GM12878 (cell line): Measurements from ENCODE around the gene ITGA3. TPM values are rescaled to one million over a fixed set of nuclear protein-coding genes. Genes with fewer than 3 reads are reported as not detected.

Experiments used
- ATAC-seq: fragments of 200-7000 bp; cut with Tn5 transposase; 3 replicates; pipeline ENCODE4 v1.9.1; 2020; ENCODE audit warnings: mild to moderate bottlenecking, moderate library complexity
- BruUV-seq: library from RNA; stranded (reverse); fragments of 400-500 nt; replicated peaks from 2 replicates; lab custom pipeline; 2021; lab: Mats Ljungman, UMichigan
- CTCF ChIA-PET: fragments of 300-600 bp; sonication (Branson Sonifier 250); formaldehyde crosslinking; extraction: SDS; loops from one replicate; lab custom pipeline; 2021; ENCODE audit warnings: inconsistent platforms; lab: Yijun Ruan, JAX
- POLR2A ChIA-PET: fragments of 350-600 bp; formaldehyde crosslinking; extraction: SDS; loops from one replicate; lab custom pipeline; 2021; ENCODE audit warnings: inconsistent platforms; lab: Charles Lee
- RAD21 ChIA-PET: fragments of 300-600 bp; sonication (Branson Sonifier 250); formaldehyde crosslinking; loops from one replicate; lab custom pipeline; 2023; ENCODE audit warnings: antibody characterized with exemption; ENCODE audit not compliant: unreplicated experiment; lab: Charles Lee
- SMC1A ChIA-PET: fragments of 300-600 bp; sonication (Branson Sonifier 250); formaldehyde crosslinking; loops from one replicate; lab custom pipeline; 2023; ENCODE audit not compliant: unreplicated experiment, uncharacterized antibody; lab: Charles Lee
- DNase-seq: peaks from one replicate; pipeline ENCODE4 v3.0.0-alpha.2; 2011; ENCODE audit warnings: low read depth, low spot score
- FAIRE-seq: peaks from 3 replicates; lab custom pipeline; 2011; peaks lifted over from hg19 to GRCh38; lab: Jason Lieb, UNC
- H2AFZ ChIP-seq: 2 replicates; pipeline ENCODE4 v1.6.0; 2011; ENCODE audit warnings: low read depth, low read length, control low read depth; ENCODE audit not compliant: control insufficient read depth
- H3K27ac ChIP-seq: 2 replicates; pipeline ENCODE4 v1.5.1; 2011; ENCODE audit warnings: control low read depth; ENCODE audit not compliant: control insufficient read depth, insufficient read depth
- H3K27me3 ChIP-seq, 2 experiments: replicated peaks in 1 of 2; 2 replicates each; pipeline versions ENCODE4 v1.6.0 to v1.6.1; 2011; ENCODE audit warnings: low read length in 1 of 2; ENCODE audit not compliant: control insufficient read depth in 2 of 2, insufficient read depth in 2 of 2
- H3K36me3 ChIP-seq, 2 experiments: 2 replicates each; pipeline ENCODE4 v1.5.1; 2011; ENCODE audit warnings: low read length in 1 of 2; ENCODE audit not compliant: control insufficient read depth in 2 of 2, insufficient read depth in 2 of 2
- H3K4me1 ChIP-seq: 2 replicates; pipeline ENCODE4 v1.6.1; 2011; ENCODE audit warnings: mild to moderate bottlenecking, low read length, moderate library complexity, mixed read lengths; ENCODE audit not compliant: control insufficient read depth, insufficient read depth
- H3K4me2 ChIP-seq: 2 replicates; pipeline ENCODE4 v1.6.0; 2011; ENCODE audit warnings: control low read depth; ENCODE audit not compliant: control insufficient read depth, insufficient read depth
- H3K4me3 ChIP-seq: fragments of 200-600 bp; sonication (generic); 2 replicates; pipeline ENCODE4 v1.5.1; 2016
- H3K79me2 ChIP-seq: 2 replicates; pipeline ENCODE4 v1.6.0; 2011; ENCODE audit warnings: low read length; ENCODE audit not compliant: control insufficient read depth, insufficient read depth
- H3K9ac ChIP-seq: 2 replicates; pipeline ENCODE4 v1.8.0; 2011; ENCODE audit warnings: low read length, control low read depth, mixed read lengths; ENCODE audit not compliant: control insufficient read depth, insufficient read depth
- H3K9me3 ChIP-seq: replicated peaks from 3 replicates; pipeline ENCODE4 v1.5.1; 2011; ENCODE audit warnings: mild to moderate bottlenecking, low read length; ENCODE audit not compliant: control insufficient read depth, insufficient read depth
- H4K20me1 ChIP-seq: 2 replicates; pipeline ENCODE4 v1.6.0; 2011; ENCODE audit not compliant: control insufficient read depth, insufficient read depth
- CBFB ChIP-seq: IDR thresholded peaks from 2 replicates; pipeline ENCODE4 v1.6.1; 2016; ENCODE audit warnings: antibody characterized with exemption, low read depth
- E2F8 ChIP-seq: fragments of 450-650 bp; IDR thresholded peaks from 2 replicates; pipeline ENCODE4 v1.6.1; 2018; ENCODE audit warnings: mild to moderate bottlenecking, low read depth, moderate library complexity; ENCODE audit not compliant: partially characterized antibody
- HDAC6 ChIP-seq: fragments of 200-600 bp; sonication (generic); IDR thresholded peaks from one replicate; pipeline ENCODE4 v1.8.0; 2017; ENCODE audit warnings: antibody characterized with exemption; ENCODE audit not compliant: unreplicated experiment
- JUND ChIP-seq: IDR thresholded peaks from 2 replicates; pipeline ENCODE4 v1.6.1; 2012; ENCODE audit warnings: low read depth, mild to moderate bottlenecking, low read length, improper control_type of control experiment, moderate library complexity
- NKRF ChIP-seq: fragments of 450-650 bp; conservative IDR thresholded peaks from 2 replicates; pipeline ENCODE4 v1.6.1; 2017; ENCODE audit warnings: mild to moderate bottlenecking, moderate library complexity
- PML ChIP-seq: IDR thresholded peaks from 2 replicates; pipeline ENCODE4 v1.6.1; 2012; ENCODE audit warnings: low read length, inconsistent platforms
- RAD21 ChIP-seq: IDR thresholded peaks from 2 replicates; pipeline ENCODE4 v1.6.1; 2011; ENCODE audit warnings: mild to moderate bottlenecking, low read depth, low read length, moderate library complexity; ENCODE audit not compliant: insufficient read depth
- RELB ChIP-seq: fragments of 450-650 bp; IDR thresholded peaks from 2 replicates; pipeline ENCODE4 v1.6.1; 2017; ENCODE audit warnings: low read depth, mild to moderate bottlenecking, moderate library complexity
- SREBF2 ChIP-seq: IDR thresholded peaks from 2 replicates; pipeline ENCODE4 v1.6.1; 2012; ENCODE audit warnings: mild to moderate bottlenecking, low read length
- USF1 ChIP-seq: IDR thresholded peaks from 2 replicates; pipeline ENCODE4 v1.6.1; 2011; ENCODE audit warnings: borderline replicate concordance, low read depth, mild to moderate bottlenecking, moderate library complexity, mixed read lengths, low read length; ENCODE audit not compliant: insufficient read depth; ENCODE audit errors: extremely low read length
- USF2 ChIP-seq: IDR thresholded peaks from 2 replicates; pipeline ENCODE4 v1.6.1; 2011; ENCODE audit warnings: low read depth, low read length, improper control_type of control experiment, borderline replicate concordance
- ZBTB4 ChIP-seq: fragments of 450-650 bp; formaldehyde crosslinking; IDR thresholded peaks from 2 replicates; pipeline ENCODE4 v1.4.0; 2022; ENCODE audit warnings: mild to moderate bottlenecking, moderate library complexity
- WGBS: methylation state at CpG from one replicate; pipeline ENCODE4 v1.1.6; 2016; ENCODE audit warnings: low lambda C conversion rate; ENCODE audit not compliant: insufficient replicate concordance, insufficient coverage; ENCODE audit errors: missing lambda C conversion rate; 5-methylcytosine and 5-hydroxymethylcytosine counted together
- in situ Hi-C: fragments of 300-500 bp; cut with MboI; formaldehyde crosslinking; loops from 9 replicates; pipeline ENCODE4 v1.14.3; 2018; ENCODE audit warnings: mixed read lengths
- intact Hi-C: fragments of 100-400 bp; cut with micrococcal nuclease; formaldehyde crosslinking; loops from one replicate; pipeline ENCODE4 v1.14.2; 2022; ENCODE audit not compliant: unreplicated experiment
- polyA plus RNA-seq, 11 experiments: library from polyadenylated mRNA; depleted of rRNA in 4 of 11; unstranded in 6 of 11; stranded (reverse) in 5 of 11; fragments of >200 nt; fragmentation: Nextera tagmentation in 4 of 11; fragmentation: Illumina TruSeq in 1 of 11; extraction: Ambion mirVana in 4 of 11; extraction: Trizol in 1 of 11; gene quantifications; 1 replicate in 1 of 11; 2 replicates in 10 of 11; pipeline versions ENCODE4 v1.2.1 to v1.2.3, GENCODE V29; 2011 to 2016; ENCODE audit warnings: inconsistent platforms in 2 of 11, missing spikeins in 2 of 11, low read depth in 1 of 11
- total RNA-seq, 4 experiments: library from RNA; depleted of rRNA in 3 of 4; stranded (reverse); fragments of >200 nt in 3 of 4; fragmentation: Illumina TruSeq in 1 of 4; extraction: Trizol in 1 of 4; gene quantifications; 2 replicates each; pipeline versions ENCODE4 v1.2.1 to v1.2.3, GENCODE V29; 2013 to 2021

Gene ITGA3
- total and polyA plus RNA-seq, 10 of the 15 experiments (the other 5 are each of a cell fraction or from before 2014, with no cell fraction given) = 0.29 to 13.4 (median 6.6) TPM

GRCh38 chr17:50072130-50072529 is 16.2 kb downstream of the ITGA3 start:
- FAIRE-seq (no peak), ATAC-seq (no peak), DNase-seq (no peak)
- ChIA-PET SMC1A (no interaction called here), RAD21 (no interaction called here), POLR2A (no interaction called here), CTCF (no interaction called here)
- no peaks in the 10 kb centered on the region for H3K4me1 ChIP-seq
- H4K20me1 ChIP-seq = no peaks in the 10 kb centered on the region
- no peak overlapping the region for H3K4me2 ChIP-seq
- H3K9me3 ChIP-seq = no peaks in the 10 kb centered on the region; the same call in 2 of the 3 replicates
- intact Hi-C loops = no loop called here
- no peaks in the 10 kb centered on the region for H3K79me2 ChIP-seq
- no peak overlapping the region for H3K9ac ChIP-seq
- H3K36me3 ChIP-seq = peaks cover 0 to 4% of the 10 kb centered on the region in 2 experiments; a peak in 2 of 4 replicates
- H3K4me3 ChIP-seq = no peak overlapping the region
- WGBS = 30% methylated on average over 2 of the region's 3 CpGs
- no peak overlapping the region for H2AFZ ChIP-seq
- no peak overlapping the region for H3K27ac ChIP-seq
- BruUV-seq = no TSS peak
- H3K27me3 ChIP-seq = no peaks in the 10 kb centered on the region
- in situ Hi-C loops = no loop called here
- no peak for TF ChIP-seq NKRF
- TF ChIP-seq USF1 = no peak
- TF ChIP-seq CBFB = no peak
- TF ChIP-seq E2F8 = no peak
- no peak for TF ChIP-seq USF2
- TF ChIP-seq RELB = no peak
- TF ChIP-seq SREBF2 = no peak
- TF ChIP-seq ZBTB4 (CRISPR knock-in tag) = no peak
- no peak for TF ChIP-seq PML
- TF ChIP-seq RAD21 = no peak
- TF ChIP-seq JUND = no peak
- TF ChIP-seq HDAC6 = no peak
